Testis (tissue), 2 donors: Measurements from ENCODE around the gene CACNA2D3.

ENCODE experiments used
- POLR2A ChIP-seq: fragments of 450-650 bp; IDR thresholded peaks from one replicate; pipeline ENCODE4 v1.6.1; 2017; ENCODE audit warnings: antibody characterized with exemption, mild to moderate bottlenecking, moderate library complexity
- TF ChIP-seq, protein P1 (sequence below), 3 experiments: fragments of 450-650 bp in 2 of 3; fragments of 200-600 bp in 1 of 3; sonication (generic) in 1 of 3; IDR thresholded peaks; one replicate each; pipeline ENCODE4 v1.5.1; 2016 to 2019; ENCODE audit warnings: antibody characterized with exemption in 3 of 3, mild to moderate bottlenecking in 2 of 3, moderate library complexity in 1 of 3

DNA sequence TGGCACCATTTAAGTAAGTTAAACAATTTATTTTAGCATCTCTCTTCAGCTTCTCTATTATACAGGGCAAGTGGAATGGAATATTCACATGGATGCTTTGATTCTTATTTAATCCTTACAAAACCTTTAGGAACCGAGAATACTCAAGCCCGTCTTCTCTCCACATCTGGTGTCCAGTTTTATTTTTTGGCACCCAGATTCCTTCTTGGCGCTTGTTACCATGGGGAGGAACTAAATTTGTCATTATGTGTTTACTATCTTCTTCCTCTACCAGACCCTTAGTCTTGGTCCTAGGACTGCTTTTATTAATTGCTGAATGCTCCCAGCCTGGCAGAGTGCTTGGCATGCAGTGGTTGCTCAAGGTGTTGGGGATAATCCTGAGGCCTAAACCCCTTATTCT, 138.8 kb downstream of the CACNA2D3 start:
- TF ChIP-seq, protein P1, sequence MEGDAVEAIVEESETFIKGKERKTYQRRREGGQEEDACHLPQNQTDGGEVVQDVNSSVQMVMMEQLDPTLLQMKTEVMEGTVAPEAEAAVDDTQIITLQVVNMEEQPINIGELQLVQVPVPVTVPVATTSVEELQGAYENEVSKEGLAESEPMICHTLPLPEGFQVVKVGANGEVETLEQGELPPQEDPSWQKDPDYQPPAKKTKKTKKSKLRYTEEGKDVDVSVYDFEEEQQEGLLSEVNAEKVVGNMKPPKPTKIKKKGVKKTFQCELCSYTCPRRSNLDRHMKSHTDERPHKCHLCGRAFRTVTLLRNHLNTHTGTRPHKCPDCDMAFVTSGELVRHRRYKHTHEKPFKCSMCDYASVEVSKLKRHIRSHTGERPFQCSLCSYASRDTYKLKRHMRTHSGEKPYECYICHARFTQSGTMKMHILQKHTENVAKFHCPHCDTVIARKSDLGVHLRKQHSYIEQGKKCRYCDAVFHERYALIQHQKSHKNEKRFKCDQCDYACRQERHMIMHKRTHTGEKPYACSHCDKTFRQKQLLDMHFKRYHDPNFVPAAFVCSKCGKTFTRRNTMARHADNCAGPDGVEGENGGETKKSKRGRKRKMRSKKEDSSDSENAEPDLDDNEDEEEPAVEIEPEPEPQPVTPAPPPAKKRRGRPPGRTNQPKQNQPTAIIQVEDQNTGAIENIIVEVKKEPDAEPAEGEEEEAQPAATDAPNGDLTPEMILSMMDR (IDR thresholded peaks at IDR 0.05), result no peak
- no peak for TF ChIP-seq POLR2A
